ENCODE results near the gene CAMTA1. TPM values are rescaled to one million over a fixed set of nuclear protein-coding genes. Genes with fewer than 3 reads are reported as not detected.

CAMTA1 gene
- total and polyA plus RNA-seq, 9 of the 15 experiments (the other 6 are each of a cell fraction or from before 2014, with no cell fraction given) = 43.9 to 161 (median 65.9) TPM

- no peak for TF ChIP-seq NUFIP1 (IDR thresholded peaks at IDR 0.05; ENCODE audit: partially characterized antibody)
- no peak for TF ChIP-seq SP2 (IDR thresholded peaks at IDR 0.05; ENCODE audit: extremely low read depth, low read depth, low read length, poor library complexity, severe bottlenecking)
- TF ChIP-seq MCM3 (IDR thresholded peaks at IDR 0.05) = no peak
- TF ChIP-seq CEBPG (CRISPR knock-in tag; IDR thresholded peaks at IDR 0.05) = no peak
- TF ChIP-seq CEBPG (tag; conservative IDR thresholded peaks at IDR 0.05 in 1 of 2, IDR thresholded peaks at IDR 0.05 in 1 of 2) = no peak
- TF ChIP-seq HES1 (IDR thresholded peaks at IDR 0.05; ENCODE audit: low read depth) = no peak
- TF ChIP-seq ZSCAN29 (IDR thresholded peaks at IDR 0.05) = no peak
- no peak for TF ChIP-seq ZNF354B (CRISPR knock-in tag; IDR thresholded peaks at IDR 0.05)
- TF ChIP-seq HDGF (IDR thresholded peaks at IDR 0.05) = no peak
- TF ChIP-seq NCOA2 (IDR thresholded peaks at IDR 0.05; ENCODE audit: partially characterized antibody in 2 of 2) = no peak
- no peak for TF ChIP-seq FOXA3 (CRISPR knock-in tag; conservative IDR thresholded peaks at IDR 0.05 in 1 of 2, IDR thresholded peaks at IDR 0.05 in 1 of 2)
- no peak for TF ChIP-seq ZBTB17 (CRISPR knock-in tag; IDR thresholded peaks at IDR 0.05)
- no peak for TF ChIP-seq ZNF717 (CRISPR knock-in tag; IDR thresholded peaks at IDR 0.05)
- no peak for TF ChIP-seq ZNF449 (CRISPR knock-in tag; IDR thresholded peaks at IDR 0.05)
Observed at GRCh38 chr1:7646164-7646563, 860.9 kb downstream of the CAMTA1 start (continued).
